Stimulated activated CD8-positive, alpha-beta memory T cell treated with anti-CD3 and anti-CD28 coated beads, Interleukin-4, amount 100 ng/mL, for 48 hours (primary cell): Measurements from ENCODE around the gene SALL1.

ENCODE experiments used
- DNase-seq: peaks from one replicate; pipeline ENCODE4 v3.0.0-alpha.2; 2020

Gene SALL1

GRCh38 chr16:51150888-51151320, at the start of gene SALL1:
SALL1 (minus strand) TSS chr16:51151270; CDS start chr16:51151241, 29 bp downstream.
- DNase-seq, result no peak

DNA sequence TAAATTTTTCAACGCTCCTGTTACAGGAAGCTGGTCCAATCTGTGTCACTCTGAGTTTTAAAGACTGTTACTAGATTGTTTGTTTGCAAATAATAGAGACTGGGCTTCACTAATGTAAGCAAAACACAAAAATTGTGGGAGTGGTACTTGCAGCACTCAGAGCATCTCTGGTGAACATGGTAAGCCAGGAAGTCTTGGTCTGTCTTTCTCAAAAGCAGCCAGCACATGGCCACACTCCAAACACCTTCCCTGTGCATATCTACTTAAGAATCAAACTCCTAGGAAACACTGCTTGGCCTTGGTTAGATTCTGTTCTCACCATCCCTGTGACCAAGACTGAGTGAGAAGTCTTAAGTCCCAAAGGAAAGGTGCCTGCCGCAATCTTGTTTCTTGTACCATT, 49.7 kb upstream of the SALL1 start:
- DNase-seq, result no peak

DNA sequence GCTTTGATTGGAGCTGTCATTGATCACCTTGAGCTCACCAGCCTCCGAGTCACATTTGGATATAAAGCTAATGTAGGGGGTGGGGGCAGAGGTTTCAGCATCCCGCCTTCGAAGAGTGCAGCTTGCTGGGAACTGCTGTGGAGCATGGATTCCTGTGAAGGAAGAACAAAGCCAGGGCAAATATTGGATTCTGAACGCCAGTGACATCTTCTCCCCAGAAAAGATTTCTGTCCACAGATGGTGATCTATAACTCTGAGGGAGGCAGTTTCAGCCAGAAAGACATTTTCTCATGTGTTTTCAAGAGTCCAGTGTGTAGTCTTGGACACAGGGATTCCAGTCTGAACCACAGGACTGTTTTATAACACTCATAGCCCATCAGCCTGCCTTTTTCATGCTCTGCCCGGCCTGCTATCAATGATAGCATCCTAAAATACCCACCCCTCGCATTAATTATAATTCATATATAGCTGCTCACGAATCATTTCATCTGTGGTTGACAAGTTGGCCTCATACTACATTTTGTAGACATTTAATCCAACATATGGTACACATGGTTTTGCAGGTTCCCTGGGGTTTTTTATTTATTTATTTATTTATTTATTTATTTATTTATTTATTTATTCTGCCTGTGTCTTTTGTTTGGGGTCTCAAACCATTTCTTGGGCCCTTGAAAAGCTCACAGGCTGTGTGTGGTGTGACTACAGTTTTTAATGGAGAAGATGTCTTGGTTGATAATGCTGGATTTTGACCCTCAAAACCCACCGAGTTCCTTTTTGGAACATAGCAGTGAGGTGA, 47.1 kb upstream of the SALL1 start:
- DNase-seq, result no peak

- no peak for DNase-seq
These were observed 42.8 kb upstream of the SALL1 start for GRCh38 chr16:51193879-51194278.

DNA sequence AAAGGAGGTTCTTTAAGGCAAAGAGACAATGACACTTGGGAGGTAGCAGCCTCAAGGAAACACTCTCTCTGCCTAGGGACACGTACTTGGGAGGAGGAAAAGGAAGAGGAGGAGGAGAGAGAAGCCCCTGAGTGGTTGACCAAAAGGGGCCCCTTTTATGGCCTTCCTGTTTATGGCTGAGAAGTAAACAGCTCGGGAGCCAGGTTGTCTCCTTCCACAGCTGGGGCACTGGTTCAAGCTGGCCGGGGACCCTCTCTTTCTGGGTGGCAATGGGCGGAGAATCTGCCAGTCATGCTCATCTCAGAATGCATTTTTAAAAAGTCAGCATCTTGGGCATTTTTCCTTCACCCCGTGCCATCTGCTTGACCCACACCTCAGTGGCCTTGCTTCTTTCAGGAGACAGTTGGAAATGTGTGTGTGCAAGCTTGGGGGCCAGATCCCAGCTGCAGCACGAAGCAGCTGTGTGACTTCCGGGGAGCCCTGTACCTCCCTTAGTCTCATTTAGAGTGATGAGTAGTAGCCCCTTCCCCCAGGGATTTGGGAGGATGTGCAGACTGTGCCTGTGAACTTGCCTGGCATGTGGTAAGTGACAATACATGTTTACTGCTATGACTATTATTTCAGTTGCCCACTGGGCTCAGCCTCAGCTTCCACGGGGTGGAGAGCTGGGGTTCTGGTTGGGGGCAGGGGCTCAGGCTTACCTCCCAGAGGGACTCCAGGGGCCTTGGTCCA, 33.8 kb upstream of the SALL1 start:
- no peak for DNase-seq

DNA sequence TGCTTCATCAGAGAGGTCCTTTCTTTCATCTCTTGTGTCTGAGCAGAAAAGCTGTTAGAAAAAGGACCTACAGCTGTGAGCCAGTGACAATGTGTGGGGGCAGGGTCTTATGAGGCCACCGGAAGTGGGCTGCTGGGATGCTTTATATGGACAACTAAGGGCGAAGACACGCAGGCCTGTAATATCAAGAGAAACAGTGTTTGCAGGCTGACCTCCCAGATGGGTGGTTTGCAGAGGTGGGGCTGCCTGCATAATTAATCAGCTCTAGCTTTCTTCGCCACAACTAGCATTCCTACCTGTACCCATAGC, 30.4 kb upstream of the SALL1 start:
- no peak for DNase-seq

DNA sequence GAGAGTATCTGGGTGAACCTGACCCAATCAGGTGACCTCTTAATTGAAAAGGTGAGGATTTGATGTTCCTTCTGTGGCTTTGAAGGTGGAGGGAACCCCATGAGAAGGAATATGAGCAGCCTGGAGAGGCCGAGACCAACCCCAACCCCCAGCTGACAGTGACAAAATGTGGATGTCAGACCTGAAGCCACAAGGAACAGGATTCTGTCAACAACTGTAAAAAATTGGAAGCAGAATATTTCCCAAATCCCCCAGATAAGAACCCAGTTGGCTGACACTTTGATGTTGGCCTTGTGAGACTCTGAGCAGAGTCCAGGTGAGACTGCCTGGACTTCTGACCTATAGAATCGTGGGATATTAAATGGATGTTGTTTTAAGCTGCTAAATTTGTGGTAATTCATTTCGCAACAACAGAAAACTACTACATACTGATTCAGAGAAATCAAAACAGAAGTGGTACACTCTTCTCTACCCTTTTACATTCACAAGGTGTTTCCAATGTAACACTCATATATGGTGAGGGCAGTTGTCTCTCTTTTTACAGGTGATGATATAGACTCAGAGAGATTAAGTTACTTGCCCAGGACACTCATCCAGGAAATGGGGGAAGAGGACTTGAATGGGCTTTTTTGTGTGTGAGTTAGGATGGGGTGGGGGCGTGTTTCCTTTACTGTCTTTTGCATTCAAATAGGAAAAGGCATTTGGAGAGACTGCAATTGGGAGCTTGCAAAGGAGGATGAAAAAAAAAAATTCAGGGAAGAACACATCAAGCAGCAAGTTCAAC, 29.8 kb upstream of the SALL1 start:
- no peak for DNase-seq

- DNase-seq, result no peak
These were observed 24.0 kb upstream of the SALL1 start for GRCh38 chr16:51175081-51175480.

GRCh38 chr16:51172368-51172767, 21.3 kb upstream of the SALL1 start:
- DNase-seq, result no peak

GRCh38 chr16:51168755-51169154, 17.7 kb upstream of the SALL1 start:
- no peak for DNase-seq

- no peak for DNase-seq
These were observed 16.3 kb upstream of the SALL1 start for GRCh38 chr16:51167170-51167895.

DNA sequence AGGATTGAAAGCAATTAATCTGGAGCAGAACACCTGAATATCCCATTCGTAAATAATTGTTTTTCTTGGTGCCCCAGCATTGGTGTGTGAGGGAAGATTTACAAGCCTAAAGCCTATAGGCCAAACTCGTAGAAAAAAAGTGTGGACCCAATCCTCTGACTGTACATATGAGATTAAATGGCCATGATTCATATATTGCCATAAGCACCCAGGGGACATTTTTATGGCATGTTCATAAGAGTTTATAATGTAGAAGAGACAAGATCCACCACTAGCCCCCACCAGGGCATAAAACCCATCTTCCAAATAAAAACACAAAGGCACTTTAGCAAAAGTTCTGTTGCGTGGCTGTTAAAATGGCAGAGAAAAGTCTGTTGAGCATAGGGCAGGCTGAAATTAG, 15.5 kb upstream of the SALL1 start:
- no peak for DNase-seq

- no peak for DNase-seq
These were observed 15.0 kb upstream of the SALL1 start for GRCh38 chr16:51166091-51166490.

DNA sequence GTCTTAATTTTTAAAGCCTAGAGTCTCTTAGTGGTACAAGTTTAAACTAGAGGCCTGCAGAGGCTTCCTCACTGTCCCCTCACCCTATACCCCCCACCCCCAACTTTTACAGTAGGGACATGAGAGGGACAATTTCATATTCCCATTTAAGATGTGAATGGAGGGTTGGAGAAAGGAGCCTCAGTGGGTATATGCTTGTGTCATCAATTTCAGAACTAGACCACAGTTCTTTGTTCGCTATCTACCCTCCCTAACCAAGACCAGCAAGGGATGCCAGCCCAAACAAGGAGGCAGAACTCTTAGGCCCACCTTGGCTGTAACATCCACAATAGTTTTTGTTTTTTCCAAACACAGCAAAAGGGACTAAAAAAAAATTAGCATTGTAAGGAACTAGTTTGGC, 14.0 kb upstream of the SALL1 start:
- DNase-seq, result no peak

DNA sequence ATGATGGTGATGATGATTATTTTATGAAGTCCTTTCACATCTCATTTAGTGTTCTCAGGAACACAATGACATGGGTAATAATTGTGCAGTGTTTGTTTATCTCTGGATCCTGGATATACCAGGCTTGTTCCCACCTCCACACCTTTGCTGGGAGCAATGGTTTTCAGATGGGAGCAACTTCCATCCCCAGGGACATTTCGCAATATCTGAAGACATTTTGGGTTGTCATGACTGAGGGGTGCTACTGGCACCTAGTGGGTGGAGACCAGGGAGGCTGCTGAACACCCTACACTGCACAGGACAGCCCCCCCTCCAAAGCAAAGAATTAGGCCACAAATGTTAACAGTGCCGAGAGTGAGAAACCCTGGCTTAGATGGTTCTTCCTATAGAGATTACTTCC, 13.5 kb upstream of the SALL1 start:
- DNase-seq, result no peak

GRCh38 chr16:51163894-51164566, 13.0 kb upstream of the SALL1 start:
- no peak for DNase-seq

- no peak for DNase-seq
These were observed 12.3 kb upstream of the SALL1 start for GRCh38 chr16:51163366-51163765.

GRCh38 chr16:51161440-51162195, 10.5 kb upstream of the SALL1 start:
- DNase-seq, result no peak

DNA sequence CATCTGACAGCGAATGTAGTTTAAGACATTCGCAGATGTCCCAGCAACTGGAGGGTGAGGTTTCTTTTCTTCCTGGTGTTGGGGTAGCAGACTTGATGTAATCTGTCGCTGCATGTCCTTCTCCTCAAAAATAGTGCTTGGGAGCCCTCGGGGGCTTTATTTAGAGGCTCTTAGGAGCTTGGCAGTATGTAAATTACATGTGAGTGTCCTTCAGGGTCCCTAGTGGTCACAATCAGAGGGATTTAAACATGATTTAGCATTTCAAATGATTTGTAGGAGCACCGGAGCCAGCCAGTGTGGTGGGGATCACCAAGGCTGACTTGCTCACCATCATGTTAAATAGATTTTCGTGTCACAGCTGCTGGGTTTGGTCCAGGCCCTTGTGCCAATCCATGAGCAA, 8.8 kb upstream of the SALL1 start:
- DNase-seq, result no peak

DNA sequence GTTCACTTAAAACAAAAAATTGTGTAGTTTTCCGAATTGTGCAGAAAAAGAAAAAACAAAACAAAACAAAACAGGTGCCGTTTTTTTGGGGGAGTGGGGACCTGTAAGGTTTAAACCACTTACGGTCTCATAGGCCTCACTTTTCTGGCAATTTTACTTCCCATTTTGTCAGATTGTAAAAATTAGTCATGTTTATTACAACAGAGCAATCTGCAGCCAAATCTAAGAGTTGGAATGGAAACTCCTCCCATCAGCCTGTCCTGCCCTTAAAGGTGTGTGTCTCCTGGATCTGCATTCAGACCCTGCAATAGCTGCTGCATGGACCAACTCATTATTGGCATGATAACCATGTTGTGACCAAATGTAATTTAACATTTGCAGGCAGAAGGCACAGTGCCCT, 8.2 kb upstream of the SALL1 start:
- DNase-seq, result no peak

DNA sequence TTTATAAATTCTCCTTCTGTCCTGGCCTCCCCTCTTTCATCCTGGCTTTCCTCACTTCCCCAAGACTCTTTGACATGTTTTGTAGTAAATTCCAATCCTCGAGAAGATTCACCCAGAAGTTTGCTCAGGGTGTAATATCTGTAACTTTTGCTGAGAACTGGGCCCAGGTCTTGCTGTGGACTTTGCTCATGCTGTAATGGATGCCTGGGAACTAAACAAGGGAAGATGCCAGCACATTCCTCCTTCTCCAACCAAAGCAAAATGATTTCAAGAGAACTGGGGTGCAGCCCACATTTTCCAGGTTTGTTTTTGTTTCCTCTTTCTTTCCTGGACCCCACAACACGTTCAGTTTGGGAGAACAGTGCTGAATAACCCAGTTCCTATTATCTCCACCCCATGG, 6.6 kb upstream of the SALL1 start:
- DNase-seq, result no peak

DNA sequence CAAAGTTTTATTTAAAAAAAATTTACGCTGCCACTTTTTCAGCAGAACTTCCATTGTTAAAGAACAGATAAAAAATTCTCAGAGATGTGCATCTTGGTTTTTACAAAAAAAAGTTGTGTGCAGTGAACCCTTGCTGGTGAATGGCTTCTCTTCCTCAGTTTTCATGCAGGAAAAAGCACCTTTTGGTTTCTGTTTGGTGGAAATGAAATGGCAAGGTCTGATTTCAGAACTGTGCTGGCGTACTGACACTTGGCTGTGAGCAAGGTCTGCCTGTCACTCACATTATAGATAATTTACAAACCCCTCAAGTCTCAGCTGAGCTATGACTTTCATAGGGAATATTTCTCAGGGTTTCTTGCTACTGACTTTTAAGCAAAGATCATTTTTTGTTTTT, 5.7 kb upstream of the SALL1 start:
- DNase-seq, result no peak
